ENCODE data around the gene DHRS2. TPM values are rescaled to one million over a fixed set of nuclear protein-coding genes. Genes with fewer than 3 reads are reported as not detected.

DHRS2 gene
- total and polyA plus RNA-seq, 2 of the 13 experiments (the other 11 are each of a cell fraction or from before 2014, with no cell fraction given): 1,621 to 3,021 TPM

DNA sequence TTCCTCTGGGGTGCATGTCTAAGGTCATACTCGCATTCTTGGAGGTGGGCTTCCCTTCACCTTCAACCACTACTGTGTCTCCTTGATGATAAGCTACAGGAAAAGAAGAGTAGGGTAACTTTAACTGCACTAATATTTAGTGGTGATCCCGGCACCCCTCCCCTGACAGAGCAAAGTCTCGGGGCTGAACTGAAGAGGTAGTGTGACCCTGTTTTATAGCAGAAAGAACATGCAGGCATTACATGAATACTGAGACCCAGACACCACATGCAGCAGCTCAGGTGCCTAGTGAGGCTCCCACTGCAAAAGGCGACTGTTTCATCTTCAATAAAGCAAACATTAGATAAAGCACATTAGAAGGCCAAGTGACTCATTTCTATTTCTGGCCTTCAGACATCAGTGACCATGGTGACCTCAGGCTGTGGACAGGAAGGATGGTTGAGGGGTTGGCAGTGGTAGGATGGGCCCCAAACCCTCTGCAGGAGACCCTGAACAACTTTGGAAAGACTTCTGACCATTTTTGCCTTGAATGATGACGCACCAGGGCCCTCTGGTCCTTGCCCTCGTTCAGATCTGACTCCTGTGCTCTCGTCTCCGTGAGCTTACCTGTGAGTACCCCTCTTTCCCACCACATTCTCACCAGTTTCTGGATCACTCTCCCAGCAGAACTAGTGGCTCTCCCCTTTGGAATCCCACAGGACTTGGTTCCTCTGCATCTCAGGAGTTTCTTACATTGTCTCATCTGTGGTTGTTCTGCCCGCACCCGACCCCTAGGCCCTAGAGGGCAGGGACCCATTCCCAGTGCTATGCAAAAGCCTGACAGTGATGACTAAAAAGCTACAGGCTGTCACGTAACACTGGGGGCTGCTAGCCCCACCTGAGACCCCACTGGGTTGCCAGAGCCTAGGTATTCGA is 33.7 kb upstream of the DHRS2 start (continued):
- TF ChIP-seq ATF7 (IDR thresholded peaks at IDR 0.05): peak; percentile 57; the same call in 1 of the 2 replicates
- TF ChIP-seq ATF7 (CRISPR knock-in tag; IDR thresholded peaks at IDR 0.05): peak; percentile 92
- TF ChIP-seq, protein P1, sequence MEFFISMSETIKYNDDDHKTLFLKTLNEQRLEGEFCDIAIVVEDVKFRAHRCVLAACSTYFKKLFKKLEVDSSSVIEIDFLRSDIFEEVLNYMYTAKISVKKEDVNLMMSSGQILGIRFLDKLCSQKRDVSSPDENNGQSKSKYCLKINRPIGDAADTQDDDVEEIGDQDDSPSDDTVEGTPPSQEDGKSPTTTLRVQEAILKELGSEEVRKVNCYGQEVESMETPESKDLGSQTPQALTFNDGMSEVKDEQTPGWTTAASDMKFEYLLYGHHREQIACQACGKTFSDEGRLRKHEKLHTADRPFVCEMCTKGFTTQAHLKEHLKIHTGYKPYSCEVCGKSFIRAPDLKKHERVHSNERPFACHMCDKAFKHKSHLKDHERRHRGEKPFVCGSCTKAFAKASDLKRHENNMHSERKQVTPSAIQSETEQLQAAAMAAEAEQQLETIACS (CRISPR knock-in tag; IDR thresholded peaks at IDR 0.05): no peak
- TF ChIP-seq SMAD3 (CRISPR knock-in tag; IDR thresholded peaks at IDR 0.05): no peak; the same call in 1 of the 2 replicates
- TF ChIP-seq KDM3A (CRISPR knock-in tag; IDR thresholded peaks at IDR 0.05; ENCODE audit: low read depth): peak; percentile 46; the same call in 1 of the 2 replicates
- no peak for TF ChIP-seq ZNF749 (CRISPR knock-in tag; IDR thresholded peaks at IDR 0.05; ENCODE audit: borderline replicate concordance)
- TF ChIP-seq SNAPC2 (CRISPR knock-in tag; IDR thresholded peaks at IDR 0.05): peak; percentile 81
- TF ChIP-seq ZBTB7A (CRISPR knock-in tag; IDR thresholded peaks at IDR 0.05): no peak; the same call in 1 of the 2 replicates
- no peak; the same call in 1 of the 2 replicates for TF ChIP-seq ZFY (CRISPR knock-in tag; IDR thresholded peaks at IDR 0.05)
- 0 out of 2 replicates have a peak, but pooled peaks have one; percentile 59 for TF ChIP-seq ZFP36L1 (CRISPR knock-in tag; IDR thresholded peaks at IDR 0.05)
- no peak for TF ChIP-seq MAZ (IDR thresholded peaks at IDR 0.05; ENCODE audit: borderline replicate concordance, low read depth, low read length)
- TF ChIP-seq MAZ (CRISPR knock-in tag; IDR thresholded peaks at IDR 0.05; ENCODE audit: low read depth): peak; percentile 35
- TF ChIP-seq ZNF350 (CRISPR knock-in tag; IDR thresholded peaks at IDR 0.05; ENCODE audit: borderline replicate concordance, low read depth): peak; percentile 83; the same call in 1 of the 2 replicates
- TF ChIP-seq, protein P2, sequence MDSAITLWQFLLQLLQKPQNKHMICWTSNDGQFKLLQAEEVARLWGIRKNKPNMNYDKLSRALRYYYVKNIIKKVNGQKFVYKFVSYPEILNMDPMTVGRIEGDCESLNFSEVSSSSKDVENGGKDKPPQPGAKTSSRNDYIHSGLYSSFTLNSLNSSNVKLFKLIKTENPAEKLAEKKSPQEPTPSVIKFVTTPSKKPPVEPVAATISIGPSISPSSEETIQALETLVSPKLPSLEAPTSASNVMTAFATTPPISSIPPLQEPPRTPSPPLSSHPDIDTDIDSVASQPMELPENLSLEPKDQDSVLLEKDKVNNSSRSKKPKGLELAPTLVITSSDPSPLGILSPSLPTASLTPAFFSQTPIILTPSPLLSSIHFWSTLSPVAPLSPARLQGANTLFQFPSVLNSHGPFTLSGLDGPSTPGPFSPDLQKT (CRISPR knock-in tag; IDR thresholded peaks at IDR 0.05; ENCODE audit: borderline replicate concordance): no peak
- TF ChIP-seq, protein P3, sequence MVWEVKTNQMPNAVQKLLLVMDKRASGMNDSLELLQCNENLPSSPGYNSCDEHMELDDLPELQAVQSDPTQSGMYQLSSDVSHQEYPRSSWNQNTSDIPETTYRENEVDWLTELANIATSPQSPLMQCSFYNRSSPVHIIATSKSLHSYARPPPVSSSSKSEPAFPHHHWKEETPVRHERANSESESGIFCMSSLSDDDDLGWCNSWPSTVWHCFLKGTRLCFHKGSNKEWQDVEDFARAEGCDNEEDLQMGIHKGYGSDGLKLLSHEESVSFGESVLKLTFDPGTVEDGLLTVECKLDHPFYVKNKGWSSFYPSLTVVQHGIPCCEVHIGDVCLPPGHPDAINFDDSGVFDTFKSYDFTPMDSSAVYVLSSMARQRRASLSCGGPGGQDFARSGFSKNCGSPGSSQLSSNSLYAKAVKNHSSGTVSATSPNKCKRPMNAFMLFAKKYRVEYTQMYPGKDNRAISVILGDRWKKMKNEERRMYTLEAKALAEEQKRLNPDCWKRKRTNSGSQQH (CRISPR knock-in tag; IDR thresholded peaks at IDR 0.05; ENCODE audit: low read depth): peak; percentile 26; the same call in 1 of the 2 replicates
- TF ChIP-seq HNRNPLL (IDR thresholded peaks at IDR 0.05; ENCODE audit: low read depth, low read length, poor library complexity, severe bottlenecking): no peak
- TF ChIP-seq, protein P4, sequence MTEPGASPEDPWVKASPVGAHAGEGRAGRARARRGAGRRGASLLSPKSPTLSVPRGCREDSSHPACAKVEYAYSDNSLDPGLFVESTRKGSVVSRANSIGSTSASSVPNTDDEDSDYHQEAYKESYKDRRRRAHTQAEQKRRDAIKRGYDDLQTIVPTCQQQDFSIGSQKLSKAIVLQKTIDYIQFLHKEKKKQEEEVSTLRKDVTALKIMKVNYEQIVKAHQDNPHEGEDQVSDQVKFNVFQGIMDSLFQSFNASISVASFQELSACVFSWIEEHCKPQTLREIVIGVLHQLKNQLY (CRISPR knock-in tag; IDR thresholded peaks at IDR 0.05): peak; percentile 79
- peak; percentile 58; the same call in 1 of the 2 replicates for TF ChIP-seq ZNF205 (CRISPR knock-in tag; IDR thresholded peaks at IDR 0.05)
- no peak for TF ChIP-seq IKZF1 (IDR thresholded peaks at IDR 0.05)
- no peak for TF ChIP-seq ZNF780A (CRISPR knock-in tag; IDR thresholded peaks at IDR 0.05)
- TF ChIP-seq ZNF839 (CRISPR knock-in tag; IDR thresholded peaks at IDR 0.05; ENCODE audit: borderline replicate concordance): no peak; the same call in 1 of the 2 replicates
- TF ChIP-seq, protein P5, sequence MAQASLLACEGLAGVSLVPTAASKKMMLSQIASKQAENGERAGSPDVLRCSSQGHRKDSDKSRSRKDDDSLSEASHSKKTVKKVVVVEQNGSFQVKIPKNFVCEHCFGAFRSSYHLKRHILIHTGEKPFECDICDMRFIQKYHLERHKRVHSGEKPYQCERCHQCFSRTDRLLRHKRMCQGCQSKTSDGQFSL (CRISPR knock-in tag; IDR thresholded peaks at IDR 0.05): no peak
- no peak for TF ChIP-seq ZNF496 (CRISPR knock-in tag; IDR thresholded peaks at IDR 0.05; ENCODE audit: insufficient replicate concordance)
- TF ChIP-seq, protein P6, sequence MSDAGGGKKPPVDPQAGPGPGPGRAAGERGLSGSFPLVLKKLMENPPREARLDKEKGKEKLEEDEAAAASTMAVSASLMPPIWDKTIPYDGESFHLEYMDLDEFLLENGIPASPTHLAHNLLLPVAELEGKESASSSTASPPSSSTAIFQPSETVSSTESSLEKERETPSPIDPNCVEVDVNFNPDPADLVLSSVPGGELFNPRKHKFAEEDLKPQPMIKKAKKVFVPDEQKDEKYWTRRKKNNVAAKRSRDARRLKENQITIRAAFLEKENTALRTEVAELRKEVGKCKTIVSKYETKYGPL (CRISPR knock-in tag; IDR thresholded peaks at IDR 0.05): no peak

Data from HepG2 (cell line).